Pancreas (tissue), 10 donors: ENCODE results near the gene MRPL36. TPM values are rescaled to one million over a fixed set of nuclear protein-coding genes. Genes with fewer than 3 reads are reported as not detected.

Experiments
- ATAC-seq, 4 donors: fragments of 200-7000 bp; cut with Tn5 transposase; one replicate each; pipeline versions ENCODE4 v1.8.0 to v1.9.1; 2020; ENCODE audit warnings: mild to moderate bottlenecking in 4 of 4, moderate library complexity in 4 of 4
- DNase-seq, 6 donors: peaks; one replicate each; pipeline ENCODE4 v3.0.0-alpha.2; 2020
- FAIRE-seq: peaks from 2 replicates; lab custom pipeline; 2012; peaks lifted over from hg19 to GRCh38; lab: Jason Lieb, UNC
- H3K27ac ChIP-seq, 4 donors: fragments of 200-600 bp; sonication (generic); 1 replicate in 3 of 4; 2 replicates in 1 of 4; pipeline versions ENCODE4 v1.5.0 to v1.8.0; 2020
- H3K27me3 ChIP-seq, 4 donors: fragments of 200-600 bp; one replicate each; pipeline ENCODE4 v1.8.0; 2021
- H3K36me3 ChIP-seq, 3 donors: fragments of 200-600 bp; sonication (generic) in 1 of 3; one replicate each; pipeline versions ENCODE4 v1.5.0 to v1.8.0; 2020 to 2021
- H3K4me1 ChIP-seq, 3 donors: fragments of 200-600 bp; one replicate each; pipeline ENCODE4 v1.8.0; 2021
- H3K4me3 ChIP-seq, 4 donors: fragments of 200-600 bp; sonication (generic) in 2 of 4; one replicate each; pipeline versions ENCODE4 v1.5.0 to v1.8.0; 2020 to 2021
- H3K9me3 ChIP-seq, 4 donors: fragments of 200-600 bp; one replicate each; pipeline ENCODE4 v1.8.0; 2021
- CTCF ChIP-seq, 4 donors: fragments of 200-600 bp; sonication (generic) in 3 of 4; IDR thresholded peaks; one replicate each; pipeline versions ENCODE4 v1.5.0 to v1.8.0; 2021; ENCODE audit warnings: antibody characterized with exemption in 4 of 4
- WGBS, 2 donors: extraction: QIAGEN DNeasy Blood & Tissue Kit; methylation state at CpG; one replicate each; pipeline ENCODE4 v1.1.7; 2013; 5-methylcytosine and 5-hydroxymethylcytosine counted together
- intact Hi-C, 3 donors: fragments of 100-400 bp; cut with DNase I; formaldehyde crosslinking; loops; one replicate each; pipeline versions ENCODE4 v1.11.1 to v1.14.2; 2022
- polyA plus RNA-seq, 2 donors: library from polyadenylated mRNA; stranded (reverse); fragments of 200-250 nt; gene quantifications; one replicate each; pipeline ENCODE4 v1.2.3, GENCODE V29; 2013
- total RNA-seq, 6 donors: library from RNA; stranded (reverse); fragmentation: NEBNext Ultra II Directional in 4 of 6; extraction: Animal tissue kit (Norgen Biotek cat#: 25700) in 4 of 6; gene quantifications; one replicate each; pipeline versions ENCODE4 v1.2.1 to v1.2.4, GENCODE V29; 2021 to 2023
- donor health status: healthy with polysubstance abuse.
- donor health status: DM: no; HTN: no; CAD: no; lungs with moderate emphysema.
- donor health status: DM: no; HTN: no; CAD: no.
- donor health status: control.
- donor health status: control.
- donor health status: Bipolar disorder and iron deficiency.
- donor health status: DM: yes; HTN: yes; CAD: no.
- donor health status: DM: no; HTN: no; CAD: no.
- donor health status: DM: no; HTN: no; CAD: no.
- donor health status: DM: yes; HTN: yes; CAD: no.

Gene MRPL36
- total and polyA plus RNA-seq, 8 donors: 13.1 to 48.0 (median 16.1) TPM

- Histone ChIP-seq H3K27me3 (no peaks in the 10 kb centered on the region), H3K4me3 (no peak overlapping the region), H3K27ac (no peak overlapping the region), H3K9me3 (no peaks in the 10 kb centered on the region), H3K4me1 (no peaks in the 10 kb centered on the region), H3K36me3 (no peaks in the 10 kb centered on the region)
- no peak for ATAC-seq
- no peak for TF ChIP-seq CTCF (IDR thresholded peaks at IDR 0.05)
- FAIRE-seq: no peak
- 70 to 79% methylated on average over 29 of the region's 29 CpGs for WGBS, 2 donors
- DNase-seq: peak in 1 of 6 donors; percentile 50
- intact Hi-C loops: no loop called here
Observed at GRCh38 chr5:1786621-1787471, 12.8 kb downstream of the MRPL36 start.

GRCh38 chr5:1785984-1786383 is 13.7 kb downstream of the MRPL36 start:
- TF ChIP-seq CTCF (IDR thresholded peaks at IDR 0.05): no peak
- DNase-seq (peak in 1 of 6 donors; percentile 42), ATAC-seq (no peak)

GRCh38 chr5:1785062-1785461 is 14.6 kb downstream of the MRPL36 start:
- no peak overlapping the region for H3K4me3 ChIP-seq
- no peaks in the 10 kb centered on the region for H3K27me3 ChIP-seq
- DNase-seq (no peak), ATAC-seq (no peak), FAIRE-seq (no peak)
- no peak overlapping the region for H3K27ac ChIP-seq
- no peak for TF ChIP-seq CTCF (IDR thresholded peaks at IDR 0.05)
- no peaks in the 10 kb centered on the region for H3K36me3 ChIP-seq
- WGBS, 2 donors: 67 to 87% methylated on average over 8 of the region's 8 CpGs
- intact Hi-C loops: no loop called here
- H3K9me3 ChIP-seq: no peaks in the 10 kb centered on the region
- no peaks in the 10 kb centered on the region for H3K4me1 ChIP-seq

More at GRCh38 chr5:1785984-1786383, 13.7 kb downstream of the MRPL36 start:
- Histone ChIP-seq H3K27me3 (no peaks in the 10 kb centered on the region), H3K27ac (no peak overlapping the region), H3K4me3 (no peak overlapping the region), H3K9me3 (no peaks in the 10 kb centered on the region), H3K4me1 (no peaks in the 10 kb centered on the region), H3K36me3 (no peaks in the 10 kb centered on the region)
- 85 to 89% methylated on average over 13 of the region's 13 CpGs for whole genome bisulfite sequencing, 2 donors
- no peak for FAIRE-seq
- intact Hi-C loops: no loop called here

GRCh38 chr5:1784197-1785050 is 15.2 kb downstream of the MRPL36 start:
- Histone ChIP-seq H3K9me3 (no peaks in the 10 kb centered on the region), H3K4me1 (no peaks in the 10 kb centered on the region), H3K27me3 (no peaks in the 10 kb centered on the region), H3K27ac (no peak overlapping the region), H3K4me3 (no peak overlapping the region), H3K36me3 (no peaks in the 10 kb centered on the region)
- FAIRE-seq (no peak), ATAC-seq (no peak), DNase-seq (peak in 2 of 6 donors; percentile 11 to 49)
- no peak for TF ChIP-seq CTCF (IDR thresholded peaks at IDR 0.05)
- intact Hi-C loops: no loop called here
- 76 to 86% methylated on average over 20 of the region's 20 CpGs for WGBS, 2 donors
